ENCODE measurements around the gene LGR5. TPM values are rescaled to one million over a fixed set of nuclear protein-coding genes. Genes with fewer than 3 reads are reported as not detected.

Gene LGR5
- total RNA-seq, 1 experiment from 2014 or later: not detected

- H3K27me3 ChIP-seq (replicated peaks): no peaks in the 10 kb centered on the region; the same call in 1 of the 2 replicates
Observed at GRCh38 chr12:71517145-71517846, 77.7 kb downstream of the LGR5 start.

DNA sequence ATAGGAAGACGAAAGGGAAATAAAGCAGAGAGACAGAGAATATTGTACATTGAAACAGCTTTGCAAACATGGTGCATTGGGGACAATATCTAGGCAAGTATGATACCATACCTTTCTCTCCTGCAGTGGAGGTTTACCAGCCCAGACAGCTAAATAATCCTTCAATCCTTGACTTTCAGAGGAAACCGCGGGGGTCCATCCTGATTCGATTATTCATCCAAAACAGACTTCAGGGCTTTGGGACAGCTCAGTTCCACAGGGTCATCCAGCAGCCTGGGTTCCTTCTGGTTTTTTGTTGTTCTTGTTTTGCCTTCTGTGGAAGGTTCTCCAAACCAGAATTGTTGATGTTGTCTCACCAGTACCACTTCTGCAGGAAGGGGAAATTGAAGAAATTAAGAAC is 81.5 kb downstream of the LGR5 start:
- peaks cover 3% of the 10 kb centered on the region; the same call in 1 of the 2 replicates for H3K27me3 ChIP-seq (replicated peaks)

More at GRCh38 chr12:71517145-71517846, 77.7 kb downstream of the LGR5 start:
- Histone ChIP-seq H3K27ac (no peak overlapping the region), H3K36me3 (no peaks in the 10 kb centered on the region), H3K4me3 (no peak overlapping the region), H3K4me1 (replicated peaks) (no peaks in the 10 kb centered on the region), H3K9me3 (replicated peaks) (no peaks in the 10 kb centered on the region)
- no peak for DNase-seq (ENCODE audit: low read depth in 1 of 2, low spot score in 2 of 2)

DNA sequence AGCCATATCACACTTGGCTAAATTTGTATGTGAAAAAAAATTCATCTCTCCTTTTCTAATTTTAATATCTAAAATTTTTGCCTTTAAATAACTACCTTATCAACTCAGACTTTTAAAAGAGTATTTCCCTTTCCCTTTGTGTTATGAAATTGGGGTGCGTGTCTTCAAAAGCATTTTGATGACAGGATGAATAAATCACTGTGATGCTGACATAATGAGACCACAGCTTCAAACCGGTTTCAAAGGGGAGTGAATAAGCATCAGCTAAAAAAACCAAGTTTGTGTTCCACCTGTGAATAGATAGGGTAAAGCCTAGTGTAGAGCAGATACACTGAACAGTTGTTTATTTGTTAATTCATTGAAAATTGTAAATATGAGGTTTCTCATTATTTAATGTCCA is 85.0 kb downstream of the LGR5 start:
- Histone ChIP-seq H3K27ac (no peak overlapping the region), H3K4me1 (replicated peaks) (no peaks in the 10 kb centered on the region), H3K27me3 (replicated peaks) (peaks cover 3% of the 10 kb centered on the region; the same call in 1 of the 2 replicates), H3K4me3 (no peak overlapping the region), H3K9me3 (replicated peaks) (no peaks in the 10 kb centered on the region), H3K36me3 (no peaks in the 10 kb centered on the region)
- no peak for DNase-seq (ENCODE audit: low read depth in 1 of 2, low spot score in 2 of 2)

More for the DNA sequence above, 81.5 kb downstream of the LGR5 start:
- no peaks in the 10 kb centered on the region for H3K9me3 ChIP-seq (replicated peaks)
- no peaks in the 10 kb centered on the region for H3K36me3 ChIP-seq
- H3K4me1 ChIP-seq (replicated peaks): no peaks in the 10 kb centered on the region
- no peak for DNase-seq (ENCODE audit: low read depth in 1 of 2, low spot score in 2 of 2)
- H3K27ac ChIP-seq: no peak overlapping the region
- no peak overlapping the region for H3K4me3 ChIP-seq

- no peaks in the 10 kb centered on the region for H3K4me1 ChIP-seq (replicated peaks)
- H3K4me3 ChIP-seq: no peak overlapping the region
- DNase-seq (ENCODE audit: low read depth in 1 of 2, low spot score in 2 of 2): no peak
- no peaks in the 10 kb centered on the region for H3K36me3 ChIP-seq
- H3K9me3 ChIP-seq (replicated peaks): no peaks in the 10 kb centered on the region
- H3K27me3 ChIP-seq (replicated peaks): no peaks in the 10 kb centered on the region
- no peak overlapping the region for H3K27ac ChIP-seq
Observed at GRCh38 chr12:71533703-71534102, 94.1 kb downstream of the LGR5 start.

GRCh38 chr12:71536279-71536938 is 96.8 kb downstream of the LGR5 start:
- H3K9me3 ChIP-seq (replicated peaks): no peaks in the 10 kb centered on the region
- H3K27me3 ChIP-seq (replicated peaks): 0 out of 2 replicates have a peak, but pooled peaks cover 3% of the 10 kb centered on the region
- no peak for DNase-seq (ENCODE audit: low read depth in 1 of 2, low spot score in 2 of 2)

GRCh38 chr12:71536939-71537622 is 97.5 kb downstream of the LGR5 start:
- Histone ChIP-seq H3K36me3 (no peaks in the 10 kb centered on the region), H3K27me3 (replicated peaks) (0 out of 2 replicates have a peak, but pooled peaks cover 3% of the 10 kb centered on the region), H3K9me3 (replicated peaks) (no peaks in the 10 kb centered on the region), H3K4me3 (no peak overlapping the region), H3K4me1 (replicated peaks) (no peaks in the 10 kb centered on the region), H3K27ac (no peak overlapping the region)
- DNase-seq (ENCODE audit: low read depth in 1 of 2, low spot score in 2 of 2): no peak

More at GRCh38 chr12:71536279-71536938, 96.8 kb downstream of the LGR5 start:
- Histone ChIP-seq H3K36me3 (no peaks in the 10 kb centered on the region), H3K27ac (no peak overlapping the region), H3K4me1 (replicated peaks) (no peaks in the 10 kb centered on the region), H3K4me3 (no peak overlapping the region)

- no peaks in the 10 kb centered on the region for H3K36me3 ChIP-seq
- H3K27me3 ChIP-seq (replicated peaks): 0 out of 2 replicates have a peak, but pooled peaks cover 3% of the 10 kb centered on the region
- no peaks in the 10 kb centered on the region for H3K4me1 ChIP-seq (replicated peaks)
- no peak overlapping the region for H3K27ac ChIP-seq
- no peak overlapping the region for H3K4me3 ChIP-seq
- no peak for DNase-seq (ENCODE audit: low read depth in 1 of 2, low spot score in 2 of 2)
- no peaks in the 10 kb centered on the region for H3K9me3 ChIP-seq (replicated peaks)
Observed at GRCh38 chr12:71538807-71539206, 99.2 kb downstream of the LGR5 start.

GRCh38 chr12:71541583-71541982 is 102.0 kb downstream of the LGR5 start:
- Histone ChIP-seq H3K36me3 (no peaks in the 10 kb centered on the region), H3K4me3 (no peak overlapping the region)

DNA sequence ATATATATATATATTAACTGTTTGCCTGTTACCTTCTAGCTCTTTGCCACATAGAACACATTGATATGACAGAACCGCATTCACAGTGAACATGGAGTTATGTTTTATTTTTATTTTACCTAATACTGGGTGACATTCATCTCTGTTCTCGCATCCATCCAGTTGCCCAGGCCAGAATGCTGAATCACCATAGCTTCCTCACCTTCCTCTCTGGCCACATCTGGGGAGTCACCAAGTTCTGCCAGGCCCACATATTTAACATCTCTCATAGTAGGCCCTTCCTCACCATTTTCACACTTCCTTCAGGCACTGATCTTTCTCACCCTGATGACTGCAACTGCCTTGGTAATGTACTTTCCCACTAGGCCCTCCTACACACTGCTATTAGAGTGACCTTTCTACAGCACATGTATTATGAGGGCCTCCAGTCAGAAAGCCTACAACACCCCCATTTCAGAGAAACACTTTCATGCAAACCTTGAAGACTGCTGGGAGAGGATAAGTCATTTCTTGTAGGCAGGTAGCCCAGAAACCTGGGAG is 106.8 kb downstream of the LGR5 start:
- no peaks in the 10 kb centered on the region for H3K27me3 ChIP-seq (replicated peaks)
- no peak overlapping the region for H3K4me3 ChIP-seq
- no peaks in the 10 kb centered on the region for H3K9me3 ChIP-seq (replicated peaks)
- H3K4me1 ChIP-seq (replicated peaks): no peaks in the 10 kb centered on the region
- H3K27ac ChIP-seq: no peak overlapping the region
- no peak for DNase-seq (ENCODE audit: low read depth in 1 of 2, low spot score in 2 of 2)
- no peaks in the 10 kb centered on the region for H3K36me3 ChIP-seq

More at GRCh38 chr12:71541583-71541982, 102.0 kb downstream of the LGR5 start:
- 0 out of 2 replicates have a peak, but pooled peaks cover 3% of the 10 kb centered on the region for H3K27me3 ChIP-seq (replicated peaks)
- H3K4me1 ChIP-seq (replicated peaks): no peaks in the 10 kb centered on the region
- H3K27ac ChIP-seq: no peak overlapping the region
- H3K9me3 ChIP-seq (replicated peaks): no peaks in the 10 kb centered on the region
- DNase-seq (ENCODE audit: low read depth in 1 of 2, low spot score in 2 of 2): no peak

DNA sequence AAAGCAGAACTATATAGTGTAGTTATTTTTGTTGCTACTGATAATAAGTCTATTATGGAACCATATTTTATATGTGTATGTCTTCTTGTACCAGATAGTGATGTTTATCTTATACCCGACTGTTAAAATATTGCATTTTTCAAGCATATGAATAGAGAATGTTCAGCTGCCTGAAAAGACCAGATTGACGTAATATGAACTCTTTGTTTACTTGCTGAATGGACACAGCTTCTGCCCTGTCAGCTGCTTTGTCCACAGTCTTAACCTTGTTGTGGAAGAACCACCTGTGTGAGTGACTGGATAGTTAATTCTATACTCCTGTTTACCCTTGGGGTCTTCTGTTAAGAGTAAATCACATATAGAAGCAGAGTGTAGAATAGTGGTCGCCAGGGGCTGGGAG is 109.3 kb downstream of the LGR5 start:
- Histone ChIP-seq H3K27me3 (replicated peaks) (no peaks in the 10 kb centered on the region), H3K36me3 (no peaks in the 10 kb centered on the region), H3K9me3 (replicated peaks) (no peaks in the 10 kb centered on the region), H3K4me3 (no peak overlapping the region), H3K27ac (no peak overlapping the region), H3K4me1 (replicated peaks) (no peaks in the 10 kb centered on the region)
- DNase-seq (ENCODE audit: low read depth in 1 of 2, low spot score in 2 of 2): no peak

- Histone ChIP-seq H3K4me1 (replicated peaks) (peaks cover 3% of the 10 kb centered on the region), H3K36me3 (no peaks in the 10 kb centered on the region), H3K9me3 (replicated peaks) (0 out of 2 replicates have a peak, but pooled peaks cover 2% of the 10 kb centered on the region), H3K4me3 (no peak overlapping the region), H3K27ac (no peak overlapping the region), H3K27me3 (replicated peaks) (no peaks in the 10 kb centered on the region)
- peak in 1 of 2 experiments; percentile 9 for DNase-seq (ENCODE audit: low read depth in 1 of 2, low spot score in 2 of 2)
Observed at GRCh38 chr12:71551529-71551928, 111.9 kb downstream of the LGR5 start.

DNA sequence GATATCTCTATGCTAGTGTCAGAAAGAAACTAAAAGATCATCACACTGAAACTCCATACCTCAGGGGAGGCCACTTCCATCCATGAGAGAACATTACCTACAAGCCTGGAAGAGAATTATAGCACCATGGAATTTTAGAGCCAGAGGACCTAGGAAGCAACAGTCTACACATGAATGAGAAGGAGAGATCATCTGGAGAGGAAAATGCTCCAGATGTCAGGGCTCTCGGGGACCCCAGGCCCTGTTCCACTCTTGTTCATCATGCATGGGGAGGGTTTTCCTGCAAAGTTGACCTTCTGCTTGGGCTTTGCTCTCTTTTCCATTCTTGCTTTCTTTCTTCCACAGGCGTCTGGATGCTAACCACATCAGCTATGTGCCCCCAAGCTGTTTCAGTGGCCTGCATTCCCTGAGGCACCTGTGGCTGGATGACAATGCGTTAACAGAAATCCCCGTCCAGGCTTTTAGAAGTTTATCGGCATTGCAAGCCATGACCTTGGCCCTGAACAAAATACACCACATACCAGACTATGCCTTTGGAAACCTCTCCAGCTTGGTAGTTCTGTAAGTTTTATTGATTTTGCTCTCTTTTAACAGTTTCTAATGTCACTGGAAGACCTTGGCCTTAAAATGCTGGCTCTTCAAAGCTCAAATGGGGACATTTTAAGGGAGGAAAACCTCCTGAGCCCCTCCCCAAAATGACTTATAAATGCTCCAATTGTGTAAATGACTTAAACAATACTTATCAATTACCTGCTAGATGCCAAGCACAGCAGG is 113.3 kb downstream of the LGR5 start:
- no peak overlapping the region for H3K27ac ChIP-seq
- peaks cover 12% of the 10 kb centered on the region for H3K4me1 ChIP-seq (replicated peaks)
- H3K4me3 ChIP-seq: no peak overlapping the region
- 0 out of 2 replicates have a peak, but pooled peaks cover 4% of the 10 kb centered on the region for H3K9me3 ChIP-seq (replicated peaks)
- no peak for DNase-seq (ENCODE audit: low read depth in 1 of 2, low spot score in 2 of 2)
- H3K27me3 ChIP-seq (replicated peaks): no peaks in the 10 kb centered on the region
- H3K36me3 ChIP-seq: no peaks in the 10 kb centered on the region

DNA sequence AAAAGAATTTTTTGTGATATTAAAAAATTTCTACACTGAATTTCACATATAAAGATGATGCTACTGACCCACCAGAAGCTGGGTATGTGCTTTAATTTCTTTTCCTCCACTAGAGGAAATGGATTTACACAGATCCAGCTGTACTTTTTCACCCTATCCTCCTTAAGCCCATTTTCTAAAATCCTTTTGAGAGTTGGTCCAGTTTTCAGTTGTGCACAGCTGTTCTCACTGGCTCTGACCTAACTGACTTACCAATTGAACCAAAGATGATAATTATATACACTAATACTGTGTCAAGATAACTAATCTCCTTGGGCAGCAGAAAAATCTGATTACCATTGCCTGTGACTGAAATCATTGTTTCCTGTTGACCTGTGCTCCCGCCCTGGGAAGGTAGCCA is 115.6 kb downstream of the LGR5 start:
- H3K9me3 ChIP-seq (replicated peaks): 0 out of 2 replicates have a peak, but pooled peaks cover 4% of the 10 kb centered on the region
- DNase-seq (ENCODE audit: low read depth in 1 of 2, low spot score in 2 of 2): no peak
- peaks cover 12% of the 10 kb centered on the region for H3K4me1 ChIP-seq (replicated peaks)
- H3K27me3 ChIP-seq (replicated peaks): no peaks in the 10 kb centered on the region
- no peaks in the 10 kb centered on the region for H3K36me3 ChIP-seq
- no peak overlapping the region for H3K4me3 ChIP-seq
- no peak overlapping the region for H3K27ac ChIP-seq
